Keratinocyte (primary cell): ENCODE data around the gene MUC6. TPM values are rescaled to one million over a fixed set of nuclear protein-coding genes. Genes with fewer than 3 reads are reported as not detected.

Experiments used
- DNase-seq: peaks from one replicate; pipeline ENCODE4 v3.0.0-alpha.2; 2011; ENCODE audit warnings: low read depth, missing footprints, low spot score
- FAIRE-seq: peaks from 2 replicates; lab custom pipeline; 2011; peaks lifted over from hg19 to GRCh38; lab: Jason Lieb, UNC
- H2AFZ ChIP-seq: 2 replicates; pipeline ENCODE4 v1.6.0; 2012; ENCODE audit warnings: low read length, control low read depth, inconsistent platforms; ENCODE audit not compliant: control insufficient read depth
- H3K27ac ChIP-seq: 2 replicates; pipeline ENCODE4 v1.5.1; 2011; ENCODE audit warnings: low read length; ENCODE audit not compliant: control insufficient read depth, insufficient read depth
- H3K27me3 ChIP-seq: 3 replicates; pipeline ENCODE4 v1.6.0; 2011; ENCODE audit warnings: low read length; ENCODE audit not compliant: control insufficient read depth, insufficient read depth; ENCODE audit errors: extremely low read depth
- H3K36me3 ChIP-seq, 2 experiments: 2 replicates in 1 of 2; 3 replicates in 1 of 2; pipeline ENCODE4 v1.5.1; 2011; ENCODE audit warnings: low read length in 2 of 2, mild to moderate bottlenecking in 1 of 2; ENCODE audit not compliant: control insufficient read depth in 2 of 2, insufficient read depth in 2 of 2; ENCODE audit errors: extremely low read depth in 1 of 2
- H3K4me1 ChIP-seq: 3 replicates; pipeline ENCODE4 v1.5.1; 2011; ENCODE audit warnings: low read length; ENCODE audit not compliant: control insufficient read depth, insufficient read depth; ENCODE audit errors: extremely low read depth
- H3K4me2 ChIP-seq: 3 replicates; pipeline ENCODE4 v1.6.0; 2011; ENCODE audit warnings: low read depth, low read length; ENCODE audit not compliant: control insufficient read depth, insufficient read depth; ENCODE audit errors: extremely low read depth
- H3K4me3 ChIP-seq, 3 experiments: fragments of 200-600 bp in 1 of 3; sonication (generic) in 1 of 3; 2 replicates in 2 of 3; 3 replicates in 1 of 3; pipeline ENCODE4 v1.5.1; 2011 to 2016; ENCODE audit warnings: low read length in 3 of 3, mild to moderate bottlenecking in 3 of 3, control low read depth in 2 of 3, inconsistent platforms in 1 of 3, low read depth in 1 of 3, mixed read lengths in 1 of 3, mixed run types in 1 of 3, moderate library complexity in 1 of 3; ENCODE audit not compliant: control insufficient read depth in 2 of 3, insufficient read depth in 2 of 3; ENCODE audit errors: extremely low read depth in 1 of 3
- H3K79me2 ChIP-seq: 2 replicates; pipeline ENCODE4 v1.6.0; 2012; ENCODE audit warnings: low read length; ENCODE audit not compliant: control insufficient read depth, insufficient read depth
- H3K9ac ChIP-seq: 3 replicates; pipeline ENCODE4 v1.6.0; 2011; ENCODE audit warnings: low read length; ENCODE audit not compliant: control insufficient read depth, insufficient read depth; ENCODE audit errors: extremely low read depth
- H3K9me1 ChIP-seq: 3 replicates; pipeline ENCODE4 v1.6.0; 2011; ENCODE audit warnings: low read length; ENCODE audit not compliant: control insufficient read depth, insufficient read depth; ENCODE audit errors: extremely low read depth
- H3K9me3 ChIP-seq: 2 replicates; pipeline ENCODE4 v1.5.1; 2012; ENCODE audit warnings: low read depth, low read length; ENCODE audit not compliant: control insufficient read depth
- H4K20me1 ChIP-seq: 3 replicates; pipeline ENCODE4 v1.6.0; 2011; ENCODE audit warnings: low read length; ENCODE audit not compliant: control insufficient read depth, insufficient read depth; ENCODE audit errors: extremely low read depth
- EZH2 ChIP-seq: IDR thresholded peaks from one replicate; pipeline ENCODE4 v1.6.1; 2012; ENCODE audit warnings: inconsistent platforms, mild to moderate bottlenecking, low read length, moderate library complexity
- dilution Hi-C: fragments of 300-500 bp; cut with MboI; formaldehyde crosslinking; loops from one replicate; pipeline ENCODE4 v1.7.0; 2020; ENCODE audit warnings: low sequenced_read_pairs; ENCODE audit not compliant: extremely low pct_ligation_motif_present
- polyA plus RNA-seq, 5 experiments: library from polyadenylated mRNA; depleted of rRNA in 3 of 5; stranded (reverse) in 3 of 5; stranded (forward) in 1 of 5; unstranded in 1 of 5; fragments of >200 nt; gene quantifications; 1 replicate in 1 of 5; 2 replicates in 3 of 5; 3 replicates in 1 of 5; pipeline versions ENCODE4 v1.2.1 to v1.2.3, GENCODE V29; 2011 to 2012; ENCODE audit warnings: missing spikeins in 2 of 5, low read depth in 1 of 5, low replicate concordance in 1 of 5
- TF ChIP-seq, protein P1 (sequence below), 3 experiments: IDR thresholded peaks in 1 of 3; conservative IDR thresholded peaks in 1 of 3; optimal IDR thresholded peaks in 1 of 3; 2 replicates in 2 of 3; 3 replicates in 1 of 3; pipeline versions ENCODE3 to v1.5.1; 2011; ENCODE audit warnings: low read length in 3 of 3, mild to moderate bottlenecking in 3 of 3, moderate library complexity in 2 of 3, control low read depth in 1 of 3, inconsistent platforms in 1 of 3; ENCODE audit not compliant: insufficient read depth in 2 of 3; ENCODE audit errors: extremely low read depth in 1 of 3

MUC6 gene
- polyA plus RNA-seq, 1 donor (not counting 4 experiments of a cell fraction or from before 2014, with no cell fraction given), result not detected

DNA sequence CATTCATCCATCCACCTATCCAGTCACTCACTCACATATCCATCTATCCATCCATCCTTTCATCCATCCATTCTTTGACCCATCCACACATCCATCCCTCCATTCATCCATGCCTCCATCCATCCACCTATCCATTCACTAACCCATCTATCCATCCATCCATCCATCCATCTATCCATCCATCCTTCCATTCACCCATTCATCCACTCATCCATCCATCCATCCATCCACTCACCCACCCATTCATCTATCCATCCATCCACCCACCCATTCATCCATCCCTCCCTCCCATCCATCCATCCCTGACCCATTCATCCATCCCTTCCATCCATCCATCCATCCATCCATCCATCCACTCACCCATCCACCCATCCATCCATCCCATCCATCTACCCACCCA lies 33.2 kb upstream of the MUC6 start:
- Histone ChIP-seq H3K4me1 (peaks cover 10% of the 10 kb centered on the region), H3K9me3 (no peaks in the 10 kb centered on the region), H3K9ac (no peak overlapping the region), H3K36me3 (no peaks in the 10 kb centered on the region), H3K4me3 (no peak overlapping the region), H3K9me1 (no peaks in the 10 kb centered on the region), H2AFZ (no peak overlapping the region), H3K27ac (no peak overlapping the region), H3K79me2 (no peaks in the 10 kb centered on the region), H3K4me2 (no peak overlapping the region), H4K20me1 (no peaks in the 10 kb centered on the region), H3K27me3 (no peaks in the 10 kb centered on the region)
- FAIRE-seq (no peak), DNase-seq (no peak)
- TF ChIP-seq, protein P1, sequence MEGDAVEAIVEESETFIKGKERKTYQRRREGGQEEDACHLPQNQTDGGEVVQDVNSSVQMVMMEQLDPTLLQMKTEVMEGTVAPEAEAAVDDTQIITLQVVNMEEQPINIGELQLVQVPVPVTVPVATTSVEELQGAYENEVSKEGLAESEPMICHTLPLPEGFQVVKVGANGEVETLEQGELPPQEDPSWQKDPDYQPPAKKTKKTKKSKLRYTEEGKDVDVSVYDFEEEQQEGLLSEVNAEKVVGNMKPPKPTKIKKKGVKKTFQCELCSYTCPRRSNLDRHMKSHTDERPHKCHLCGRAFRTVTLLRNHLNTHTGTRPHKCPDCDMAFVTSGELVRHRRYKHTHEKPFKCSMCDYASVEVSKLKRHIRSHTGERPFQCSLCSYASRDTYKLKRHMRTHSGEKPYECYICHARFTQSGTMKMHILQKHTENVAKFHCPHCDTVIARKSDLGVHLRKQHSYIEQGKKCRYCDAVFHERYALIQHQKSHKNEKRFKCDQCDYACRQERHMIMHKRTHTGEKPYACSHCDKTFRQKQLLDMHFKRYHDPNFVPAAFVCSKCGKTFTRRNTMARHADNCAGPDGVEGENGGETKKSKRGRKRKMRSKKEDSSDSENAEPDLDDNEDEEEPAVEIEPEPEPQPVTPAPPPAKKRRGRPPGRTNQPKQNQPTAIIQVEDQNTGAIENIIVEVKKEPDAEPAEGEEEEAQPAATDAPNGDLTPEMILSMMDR (optimal IDR thresholded peaks at IDR 0.05 in 1 of 3, IDR thresholded peaks at IDR 0.05 in 1 of 3, conservative IDR thresholded peaks at IDR 0.05 in 1 of 3; ENCODE audit: extremely low read depth in 1 of 3, insufficient read depth in 2 of 3, low read length in 3 of 3), result no peak
- no peak for TF ChIP-seq EZH2
- dilution Hi-C loops, result no loop called here

DNA sequence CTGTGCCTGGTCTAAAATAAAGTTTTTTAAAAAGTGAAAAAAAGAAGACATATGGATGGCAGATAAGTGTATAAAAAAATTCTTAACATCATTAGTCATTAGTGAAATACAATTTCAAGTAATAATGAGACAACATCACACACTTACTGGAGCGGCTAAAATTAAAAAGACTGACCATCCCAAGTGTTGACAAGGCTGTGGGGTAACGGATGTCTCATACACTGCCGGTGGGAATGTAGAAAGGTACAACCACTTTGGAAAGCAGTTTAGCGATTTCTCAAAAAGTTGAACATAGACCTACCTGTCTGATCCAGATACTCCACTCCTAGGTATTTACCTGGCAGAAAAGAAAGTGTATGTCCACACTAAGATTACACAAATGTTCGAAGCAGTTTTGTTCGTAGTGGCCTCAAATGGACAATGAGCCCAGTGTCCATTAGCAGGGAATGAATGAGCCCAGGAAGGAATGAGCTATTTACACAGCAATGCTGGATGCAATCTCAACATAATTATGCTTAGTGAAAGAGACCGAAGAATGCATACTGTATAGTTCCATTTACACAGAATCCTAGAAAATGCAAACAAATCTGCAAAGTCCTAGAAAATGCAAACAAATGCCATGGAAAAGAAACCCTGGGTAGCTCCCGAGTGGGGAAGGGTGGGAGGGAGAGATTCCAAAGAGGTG lies 31.4 kb upstream of the MUC6 start:
- Histone ChIP-seq H3K4me1 (no peaks in the 10 kb centered on the region), H3K4me3 (no peak overlapping the region), H4K20me1 (no peaks in the 10 kb centered on the region), H3K4me2 (no peak overlapping the region), H3K9ac (no peak overlapping the region), H3K36me3 (no peaks in the 10 kb centered on the region), H3K9me3 (no peaks in the 10 kb centered on the region), H3K9me1 (no peaks in the 10 kb centered on the region), H3K27me3 (no peaks in the 10 kb centered on the region), H2AFZ (no peak overlapping the region), H3K79me2 (no peaks in the 10 kb centered on the region), H3K27ac (no peak overlapping the region)
- no peak for TF ChIP-seq EZH2
- TF ChIP-seq, protein P1 (optimal IDR thresholded peaks at IDR 0.05 in 1 of 3, IDR thresholded peaks at IDR 0.05 in 1 of 3, conservative IDR thresholded peaks at IDR 0.05 in 1 of 3; ENCODE audit: extremely low read depth in 1 of 3, insufficient read depth in 2 of 3, low read length in 3 of 3), result no peak
- DNase-seq (no peak), FAIRE-seq (no peak)
- dilution Hi-C loops, result no loop called here
